WTC11 (cell line): ENCODE results near the gene GZF1. TPM values are rescaled to one million over a fixed set of nuclear protein-coding genes. Genes with fewer than 3 reads are reported as not detected.

Experiments used
- ATAC-seq: fragments of 200-7000 bp; cut with Tn5 transposase; 2 replicates; pipeline ENCODE4 v1.10.0; 2021; ENCODE audit warnings: mild to moderate bottlenecking, moderate library complexity
- CTCF ChIA-PET: fragments of 300-600 bp; sonication (Branson Sonifier 250); formaldehyde crosslinking; loops from one replicate; lab custom pipeline; 2021; ENCODE audit warnings: antibody characterized with exemption; lab: Charles Lee
- POLR2A ChIA-PET: fragments of 350-600 bp; sonication (Branson Sonifier 250); formaldehyde crosslinking; loops from one replicate; lab custom pipeline; 2021; ENCODE audit warnings: antibody characterized with exemption; lab: Charles Lee
- DNase-seq: peaks from one replicate; pipeline ENCODE4 v3.0.0; 2021; ENCODE audit warnings: low spot score
- H3K27ac Mint-ChIP-seq: 2 replicates; pipeline ENCODE4 v1.8.0; 2021; ENCODE audit warnings: mixed read lengths
- H3K27me3 Mint-ChIP-seq: 2 replicates; pipeline ENCODE4 v1.8.0; 2021; ENCODE audit warnings: low read depth, mild to moderate bottlenecking, moderate library complexity, mixed read lengths
- H3K36me3 Mint-ChIP-seq: 2 replicates; pipeline ENCODE4 v1.8.0; 2021; ENCODE audit warnings: mixed read lengths
- H3K4me1 Mint-ChIP-seq: 2 replicates; pipeline ENCODE4 v1.8.0; 2022; ENCODE audit warnings: mixed read lengths
- H3K4me3 Mint-ChIP-seq: 2 replicates; pipeline ENCODE4 v1.8.0; 2021; ENCODE audit warnings: mild to moderate bottlenecking, moderate library complexity, mixed read lengths
- H3K9me3 Mint-ChIP-seq: 2 replicates; pipeline ENCODE4 v1.8.0; 2021; ENCODE audit warnings: mixed read lengths
- ATF1 ChIP-seq: sonication (generic); formaldehyde crosslinking; IDR thresholded peaks from 2 replicates; pipeline ENCODE4 v1.8.1; 2023; ENCODE audit warnings: mild to moderate bottlenecking, moderate library complexity, missing genetic modification reagents
- ATF2 ChIP-seq: sonication (generic); formaldehyde crosslinking; IDR thresholded peaks from 2 replicates; pipeline ENCODE4 v1.8.1; 2022; ENCODE audit warnings: low read depth, missing genetic modification reagents, borderline replicate concordance
- CTCF ChIP-seq: fragments of 200-600 bp; IDR thresholded peaks from 2 replicates; pipeline ENCODE4 v1.8.0; 2022; ENCODE audit warnings: antibody characterized with exemption
- E2F4 ChIP-seq: sonication (generic); formaldehyde crosslinking; IDR thresholded peaks from 2 replicates; pipeline ENCODE4 v1.8.1; 2022; ENCODE audit warnings: low read depth, mild to moderate bottlenecking, moderate library complexity, missing genetic modification reagents, borderline replicate concordance
- FOXJ3 ChIP-seq: sonication (generic); formaldehyde crosslinking; IDR thresholded peaks from 2 replicates; pipeline ENCODE4 v1.9.0; 2021; ENCODE audit warnings: missing genetic modification reagents, mild to moderate bottlenecking, borderline replicate concordance
- GABPB1 ChIP-seq: sonication (generic); formaldehyde crosslinking; IDR thresholded peaks from 2 replicates; pipeline ENCODE4 v1.8.1; 2023; ENCODE audit warnings: mild to moderate bottlenecking, missing genetic modification reagents
- HMGA2 ChIP-seq: fragments of 250-450 bp; sonication (Bioruptor Pico); IDR thresholded peaks from 2 replicates; pipeline ENCODE4 v1.4.0; 2021; ENCODE audit warnings: mild to moderate bottlenecking, moderate library complexity
- IRF1 ChIP-seq: sonication (generic); formaldehyde crosslinking; IDR thresholded peaks from 2 replicates; pipeline ENCODE4 v1.8.0; 2023; ENCODE audit warnings: missing genetic modification reagents
- KAT7 ChIP-seq: sonication (generic); formaldehyde crosslinking; IDR thresholded peaks from 2 replicates; pipeline ENCODE4 v1.8.1; 2023; ENCODE audit warnings: missing genetic modification reagents, mild to moderate bottlenecking, borderline replicate concordance
- NFATC4 ChIP-seq: fragments of 250-450 bp; sonication (Bioruptor Pico); IDR thresholded peaks from 2 replicates; pipeline ENCODE4 v1.9.0; 2021; ENCODE audit warnings: mild to moderate bottlenecking
- NFYB ChIP-seq: sonication (generic); formaldehyde crosslinking; conservative IDR thresholded peaks from 2 replicates; pipeline ENCODE4 v1.8.0; 2022; ENCODE audit warnings: low read depth, missing genetic modification reagents
- NR1H2 ChIP-seq: sonication (generic); formaldehyde crosslinking; IDR thresholded peaks from 2 replicates; pipeline ENCODE4 v1.9.0; 2021; ENCODE audit warnings: mild to moderate bottlenecking, moderate library complexity, missing genetic modification reagents
- PREB ChIP-seq: sonication (generic); formaldehyde crosslinking; IDR thresholded peaks from 2 replicates; pipeline ENCODE4 v1.8.1; 2022; ENCODE audit warnings: mild to moderate bottlenecking, missing genetic modification reagents, moderate library complexity, borderline replicate concordance
- TEAD1 ChIP-seq: sonication (generic); formaldehyde crosslinking; IDR thresholded peaks from 2 replicates; pipeline ENCODE4 v1.8.0; 2022; ENCODE audit warnings: mild to moderate bottlenecking, missing genetic modification reagents
- TEAD4 ChIP-seq: sonication (generic); formaldehyde crosslinking; IDR thresholded peaks from 2 replicates; pipeline ENCODE4 v1.8.0; 2022; ENCODE audit warnings: mild to moderate bottlenecking, missing genetic modification reagents
- USF1 ChIP-seq: sonication (generic); formaldehyde crosslinking; IDR thresholded peaks from 2 replicates; pipeline ENCODE4 v1.8.0; 2022; ENCODE audit warnings: mild to moderate bottlenecking, missing genetic modification reagents
- USF2 ChIP-seq: sonication (generic); formaldehyde crosslinking; IDR thresholded peaks from 2 replicates; pipeline ENCODE4 v1.8.1; 2023; ENCODE audit warnings: mild to moderate bottlenecking, missing genetic modification reagents, moderate library complexity
- ZNF121 ChIP-seq: sonication (generic); formaldehyde crosslinking; IDR thresholded peaks from 2 replicates; pipeline ENCODE4 v1.8.0; 2023; ENCODE audit warnings: missing genetic modification reagents
- ZNF317 ChIP-seq: sonication (generic); formaldehyde crosslinking; IDR thresholded peaks from 2 replicates; pipeline ENCODE4 v1.8.1; 2023; ENCODE audit warnings: low read depth, mild to moderate bottlenecking, moderate library complexity, missing genetic modification reagents, borderline replicate concordance
- ZNF396 ChIP-seq: fragments of 250-450 bp; sonication (Bioruptor Pico); IDR thresholded peaks from 2 replicates; pipeline ENCODE4 v1.8.0; 2021; ENCODE audit warnings: mild to moderate bottlenecking, moderate library complexity, borderline replicate concordance
- ZNF532 ChIP-seq: fragments of 250-450 bp; sonication (Bioruptor Pico); IDR thresholded peaks from 2 replicates; pipeline ENCODE4 v1.9.0; 2021; ENCODE audit warnings: mild to moderate bottlenecking, borderline replicate concordance
- ZNF671 ChIP-seq: fragments of 250-450 bp; sonication (Bioruptor Pico); IDR thresholded peaks from 2 replicates; pipeline ENCODE4 v1.8.0; 2021; ENCODE audit warnings: mild to moderate bottlenecking
- total RNA-seq: library from RNA; stranded (reverse); gene quantifications from 3 replicates; pipeline ENCODE4 v1.2.3, GENCODE V29; 2021

Gene GZF1
- total RNA-seq, 1 experiment from 2014 or later = 9.5 TPM

- no peak for TF ChIP-seq ZNF532 (CRISPR knock-in tag)
- no peak for TF ChIP-seq USF2 (CRISPR knock-in tag)
- TF ChIP-seq ATF1 (CRISPR knock-in tag) = no peak
- no peak for TF ChIP-seq NFYB (CRISPR knock-in tag)
- TF ChIP-seq ZNF671 (CRISPR knock-in tag) = no peak
- no peak for TF ChIP-seq TEAD4
- no peak for TF ChIP-seq ATF2
Measured at GRCh38 chr20:23403751-23404150, 41.8 kb downstream of the GZF1 start (continued).

- H3K4me3 Mint-ChIP-seq = no peak overlapping the region
- ChIA-PET POLR2A (no interaction called here), CTCF (no interaction called here)
- H3K27ac Mint-ChIP-seq = no peak overlapping the region
- peaks cover 5% of the 10 kb centered on the region; the same call in 1 of the 2 replicates for H3K4me1 Mint-ChIP-seq
- no peaks in the 10 kb centered on the region for H3K9me3 Mint-ChIP-seq
- no peak for DNase-seq
- no peak for ATAC-seq
- H3K36me3 Mint-ChIP-seq = peaks cover 12% of the 10 kb centered on the region; the same call in 1 of the 2 replicates
- H3K27me3 Mint-ChIP-seq = no peaks in the 10 kb centered on the region
- no peak for TF ChIP-seq NFATC4
- TF ChIP-seq FOXJ3 (CRISPR knock-in tag) = no peak
- TF ChIP-seq NR1H2 (CRISPR knock-in tag) = no peak
- no peak for TF ChIP-seq TEAD1
- no peak for TF ChIP-seq E2F4
- no peak for TF ChIP-seq KAT7 (CRISPR knock-in tag)
- TF ChIP-seq ZNF396 (CRISPR knock-in tag) = no peak
- TF ChIP-seq ZNF121 (CRISPR knock-in tag) = no peak
- no peak for TF ChIP-seq USF1 (CRISPR knock-in tag)
- no peak for TF ChIP-seq IRF1 (CRISPR knock-in tag)
- no peak for TF ChIP-seq USF2 (CRISPR knock-in tag)
- TF ChIP-seq PREB (CRISPR knock-in tag) = no peak
- no peak for TF ChIP-seq GABPB1 (CRISPR knock-in tag)
- TF ChIP-seq CTCF = no peak
- TF ChIP-seq ZNF317 (CRISPR knock-in tag) = no peak
- no peak for TF ChIP-seq HMGA2
Measured at GRCh38 chr20:23404196-23404595, 42.2 kb downstream of the GZF1 start.
